ENCODE measurements around the gene INTS6.

Gene INTS6

GRCh38 chr13:51311957-51312520 lies 140.8 kb downstream of the INTS6 start:
- DNase-seq, result no peak
